Astrocyte of the cerebellum (primary cell): Measurements from ENCODE around the gene MYO10.
A peak's percentile ranks its signal among the peaks of the same experiment; 100 is the strongest.

Source experiments
- DNase-seq: peaks from one replicate; pipeline ENCODE4 v3.0.0-alpha.2; 2011; ENCODE audit warnings: low read depth
- H3K4me3 ChIP-seq: 2 replicates; pipeline ENCODE4 v1.5.1; 2011; ENCODE audit warnings: mild to moderate bottlenecking, low read depth, low read length, moderate library complexity
- in situ Hi-C: cut with HindIII; loops from 2 replicates; pipeline ENCODE4 v1.10.0; 2017; ENCODE audit warnings: low sequenced_read_pairs
- TF ChIP-seq, protein P1 (sequence below): IDR thresholded peaks from 2 replicates; pipeline ENCODE4 v1.5.1; 2012; ENCODE audit warnings: low read length, low read depth, moderate library complexity, mild to moderate bottlenecking; ENCODE audit errors: missing control alignments

MYO10 gene

DNA sequence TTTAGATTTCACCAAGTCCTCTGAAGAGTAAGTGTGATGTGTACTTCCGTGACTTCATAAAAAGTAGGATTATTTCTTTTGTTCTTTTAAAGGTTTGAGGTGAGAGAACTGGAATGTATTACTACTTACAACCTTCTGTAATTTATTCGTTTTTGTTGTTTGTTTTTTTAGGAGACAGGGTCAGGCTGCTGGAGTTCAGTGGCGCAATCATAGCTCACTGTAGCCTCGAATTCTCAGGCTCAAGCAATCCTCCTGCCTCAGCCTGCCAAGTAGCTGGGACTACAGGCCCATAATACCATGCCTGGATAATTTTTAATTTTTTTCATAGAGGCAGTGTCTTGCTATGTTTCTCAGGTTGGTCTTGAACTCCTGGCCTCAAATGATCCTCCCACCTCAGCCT lies 251.0 kb downstream of the MYO10 start:
- no peak overlapping the region for H3K4me3 ChIP-seq
- in situ Hi-C loops: no loop called here
- TF ChIP-seq, protein P1, sequence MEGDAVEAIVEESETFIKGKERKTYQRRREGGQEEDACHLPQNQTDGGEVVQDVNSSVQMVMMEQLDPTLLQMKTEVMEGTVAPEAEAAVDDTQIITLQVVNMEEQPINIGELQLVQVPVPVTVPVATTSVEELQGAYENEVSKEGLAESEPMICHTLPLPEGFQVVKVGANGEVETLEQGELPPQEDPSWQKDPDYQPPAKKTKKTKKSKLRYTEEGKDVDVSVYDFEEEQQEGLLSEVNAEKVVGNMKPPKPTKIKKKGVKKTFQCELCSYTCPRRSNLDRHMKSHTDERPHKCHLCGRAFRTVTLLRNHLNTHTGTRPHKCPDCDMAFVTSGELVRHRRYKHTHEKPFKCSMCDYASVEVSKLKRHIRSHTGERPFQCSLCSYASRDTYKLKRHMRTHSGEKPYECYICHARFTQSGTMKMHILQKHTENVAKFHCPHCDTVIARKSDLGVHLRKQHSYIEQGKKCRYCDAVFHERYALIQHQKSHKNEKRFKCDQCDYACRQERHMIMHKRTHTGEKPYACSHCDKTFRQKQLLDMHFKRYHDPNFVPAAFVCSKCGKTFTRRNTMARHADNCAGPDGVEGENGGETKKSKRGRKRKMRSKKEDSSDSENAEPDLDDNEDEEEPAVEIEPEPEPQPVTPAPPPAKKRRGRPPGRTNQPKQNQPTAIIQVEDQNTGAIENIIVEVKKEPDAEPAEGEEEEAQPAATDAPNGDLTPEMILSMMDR: no peak
- DNase-seq: no peak

GRCh38 chr5:16681876-16682275 lies 254.2 kb downstream of the MYO10 start:
- in situ Hi-C loops: no loop called here
- TF ChIP-seq, protein P1: no peak
- no peak overlapping the region for H3K4me3 ChIP-seq
- no peak for DNase-seq

DNA sequence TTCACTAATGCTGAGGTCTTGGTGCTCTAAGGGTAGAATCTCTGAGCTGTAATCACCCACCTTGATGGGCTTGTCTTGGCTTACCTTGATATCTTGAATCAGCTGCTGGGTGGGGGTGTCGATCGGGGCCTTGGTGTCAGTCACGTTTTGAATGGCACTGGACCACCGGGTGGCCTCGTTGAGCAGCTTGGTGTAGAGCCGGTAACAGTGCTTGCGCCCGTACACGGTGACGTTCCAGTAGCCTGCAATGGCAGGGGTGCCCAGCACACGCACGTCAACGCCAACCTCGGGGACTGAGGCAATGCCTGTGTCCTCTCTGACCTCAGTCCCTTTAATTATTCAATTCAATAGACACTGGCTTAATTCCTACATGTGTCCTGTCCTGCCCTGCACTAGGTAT lies 256.2 kb downstream of the MYO10 start:
- TF ChIP-seq, protein P1: peak; percentile 20
- no peak overlapping the region for H3K4me3 ChIP-seq
- no peak for DNase-seq
- in situ Hi-C loops: no loop called here

- no peak overlapping the region for H3K4me3 ChIP-seq
- DNase-seq: no peak
- TF ChIP-seq, protein P1: no peak
- in situ Hi-C loops: no loop called here
Measured at GRCh38 chr5:16679190-16679589, 256.9 kb downstream of the MYO10 start.

DNA sequence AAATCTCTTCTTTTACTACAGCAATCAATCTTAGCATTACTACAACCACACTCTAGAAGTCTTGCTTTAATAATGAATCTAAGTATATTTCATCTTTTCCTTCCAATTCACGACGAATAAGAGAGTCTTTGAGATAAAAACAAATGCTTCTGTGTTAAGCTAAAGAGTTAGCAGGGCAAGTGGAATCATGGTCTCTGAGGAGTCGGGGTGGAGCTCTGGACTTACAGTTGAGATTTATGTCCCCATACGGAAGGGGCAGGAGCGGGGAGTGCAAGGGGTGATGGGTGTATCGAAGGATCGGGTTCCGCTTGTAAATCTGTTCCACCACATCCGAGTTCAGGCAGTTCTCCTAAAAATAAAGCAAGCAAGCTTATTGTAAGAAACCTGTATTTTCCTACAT lies 260.3 kb downstream of the MYO10 start:
- DNase-seq: no peak
- TF ChIP-seq, protein P1: no peak
- in situ Hi-C loops: no loop called here
- no peak overlapping the region for H3K4me3 ChIP-seq

DNA sequence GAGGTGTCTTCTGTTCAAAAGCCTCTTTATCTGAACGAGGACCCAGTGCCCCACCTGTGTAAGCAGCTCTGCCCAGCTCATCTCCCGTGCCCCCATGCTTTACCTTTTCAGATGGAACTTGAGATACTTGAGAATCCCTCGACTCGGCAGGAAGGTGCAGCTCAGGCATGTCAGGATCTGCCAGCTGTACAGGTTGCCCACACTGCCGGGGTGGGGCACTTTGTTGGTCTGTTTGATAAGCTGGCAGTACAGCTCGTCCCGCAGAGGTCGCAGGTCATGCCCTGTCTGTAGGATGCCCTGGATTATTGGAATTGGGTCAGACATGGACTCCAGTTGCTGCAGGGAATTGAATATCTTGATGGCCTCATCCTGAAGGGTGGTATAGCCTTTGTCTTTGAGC lies 261.3 kb downstream of the MYO10 start:
- TF ChIP-seq, protein P1: no peak
- no peak for DNase-seq
- no peak overlapping the region for H3K4me3 ChIP-seq
- in situ Hi-C loops: no loop called here
